A549 (cell line): ENCODE measurements around the gene ZDHHC1. TPM values are rescaled to one million over a fixed set of nuclear protein-coding genes. Genes with fewer than 3 reads are reported as not detected.
"Not testable (repeated sequence)": the region's sequence is repeated elsewhere in the genome, so short reads cannot be mapped to it uniquely, and the experiment has no call there.

Experiments
- ATAC-seq, 2 experiments: fragments of 200-7000 bp in 1 of 2; fragments of >200 bp in 1 of 2; cut with Nextera tagmentation in 1 of 2; cut with Tn5 transposase in 1 of 2; 3 replicates each; pipeline versions ENCODE4 v1.8.0 to v1.9.1; 2018 to 2020; ENCODE audit warnings: mild to moderate bottlenecking in 1 of 2, moderate library complexity in 1 of 2
- CTCF ChIA-PET: fragments of 300-600 bp; sonication (Branson Sonifier 250); formaldehyde crosslinking; extraction: SDS; loops from one replicate; lab custom pipeline; 2021; ENCODE audit warnings: antibody characterized with exemption, inconsistent platforms; lab: Yijun Ruan, JAX
- POLR2A ChIA-PET: fragments of 350-600 bp; formaldehyde crosslinking; extraction: SDS; loops from one replicate; lab custom pipeline; 2021; ENCODE audit warnings: antibody characterized with exemption, inconsistent platforms; lab: Yijun Ruan, JAX
- DNase-seq, 2 experiments: peaks; one replicate each; pipeline versions ENCODE4 v3.0.0 to v3.0.0-alpha.2; 2011 to 2016; ENCODE audit warnings: low read depth in 1 of 2, low spot score in 1 of 2
- FAIRE-seq: peaks from 2 replicates; lab custom pipeline; 2011; peaks lifted over from hg19 to GRCh38; lab: Jason Lieb, UNC
- H3K27ac ChIP-seq, 2 experiments: fragments of >200 bp; sonication (Bioruptor Twin); formaldehyde crosslinking; 3 replicates each; pipeline ENCODE4 v1.5.1; 2016 to 2017
- H3K4me1 ChIP-seq: fragments of >200 bp; sonication (Bioruptor Twin); formaldehyde crosslinking; 3 replicates; pipeline ENCODE4 v1.6.1; 2016
- H3K4me2 ChIP-seq: fragments of >200 bp; sonication (Bioruptor Twin); formaldehyde crosslinking; 3 replicates; pipeline ENCODE4 v1.6.1; 2016
- H3K4me3 ChIP-seq: fragments of >200 bp; sonication (Bioruptor Twin); formaldehyde crosslinking; 3 replicates; pipeline ENCODE4 v1.5.1; 2016
- H3K9me3 ChIP-seq: fragments of >200 bp; sonication (Bioruptor Twin); formaldehyde crosslinking; 3 replicates; pipeline ENCODE4 v1.6.1; 2016
- BCL3 ChIP-seq: fragments of >200 bp; sonication (Bioruptor Twin); formaldehyde crosslinking; IDR thresholded peaks from 3 replicates; pipeline ENCODE4 v1.6.1; 2016
- BHLHE40 ChIP-seq: IDR thresholded peaks from 2 replicates; pipeline ENCODE4 v1.6.1; 2012; ENCODE audit warnings: low read depth, low read length, inconsistent platforms
- CTCF ChIP-seq: fragments of >200 bp; sonication (Bioruptor Twin); formaldehyde crosslinking; IDR thresholded peaks from 3 replicates; pipeline ENCODE4 v1.5.1; 2016
- E2F6 ChIP-seq: IDR thresholded peaks from 2 replicates; pipeline ENCODE4 v1.6.1; 2012; ENCODE audit warnings: low read depth, borderline replicate concordance
- ELK1 ChIP-seq: fragments of 150-350 bp; IDR thresholded peaks from 2 replicates; pipeline ENCODE4 v1.6.1; 2014; ENCODE audit warnings: low read depth, mild to moderate bottlenecking, low read length
- ESRRA ChIP-seq: fragments of 150-350 bp; IDR thresholded peaks from 2 replicates; pipeline ENCODE4 v1.6.1; 2014; ENCODE audit warnings: mild to moderate bottlenecking, low read length, borderline replicate concordance
- FOSB ChIP-seq: fragments of 250-450 bp; sonication (Bioruptor Pico); IDR thresholded peaks from 2 replicates; pipeline ENCODE4 v1.5.0; 2020; ENCODE audit warnings: mild to moderate bottlenecking, moderate library complexity
- FOXS1 ChIP-seq: fragments of 250-450 bp; sonication (Bioruptor Pico); IDR thresholded peaks from 2 replicates; pipeline ENCODE4 v1.5.0; 2020; ENCODE audit warnings: mild to moderate bottlenecking, moderate library complexity
- HDAC2 ChIP-seq: fragments of 200-600 bp; sonication (generic); IDR thresholded peaks from 2 replicates; pipeline ENCODE4 v1.6.1; 2016
- HOXB13 ChIP-seq: fragments of 250-450 bp; sonication (Bioruptor Pico); IDR thresholded peaks from 2 replicates; pipeline ENCODE4 v1.5.0; 2020; ENCODE audit warnings: low read depth, mild to moderate bottlenecking, moderate library complexity
- HOXB5 ChIP-seq: fragments of 250-450 bp; sonication (Bioruptor Pico); IDR thresholded peaks from 2 replicates; pipeline ENCODE4 v1.5.0; 2020; ENCODE audit warnings: mild to moderate bottlenecking, moderate library complexity
- JUN ChIP-seq, 2 experiments: fragments of >200 bp; sonication (Bioruptor Twin); formaldehyde crosslinking; IDR thresholded peaks; 2 replicates in 1 of 2; 3 replicates in 1 of 2; pipeline ENCODE4 v1.6.1; 2016 to 2017
- MAFK ChIP-seq: fragments of 450-650 bp; IDR thresholded peaks from 2 replicates; pipeline ENCODE4 v1.6.1; 2014; ENCODE audit not compliant: partially characterized antibody
- NPAS2 ChIP-seq: fragments of 250-450 bp; sonication (Bioruptor Pico); IDR thresholded peaks from 2 replicates; pipeline ENCODE4 v1.8.0; 2022; ENCODE audit warnings: mild to moderate bottlenecking, moderate library complexity, borderline replicate concordance
- NR3C1 ChIP-seq: fragments of >200 bp; sonication (Bioruptor Twin); formaldehyde crosslinking; IDR thresholded peaks from 3 replicates; pipeline ENCODE4 v1.6.1; 2017
- RAD21 ChIP-seq, 2 experiments: fragments of >200 bp in 1 of 2; sonication (Bioruptor Twin) in 1 of 2; formaldehyde crosslinking in 1 of 2; IDR thresholded peaks in 1 of 2; conservative IDR thresholded peaks in 1 of 2; 2 replicates in 1 of 2; 3 replicates in 1 of 2; pipeline ENCODE4 v1.6.1; 2012 to 2018; ENCODE audit warnings: inconsistent platforms in 1 of 2
- RARB ChIP-seq: fragments of 250-450 bp; sonication (Bioruptor Pico); IDR thresholded peaks from 2 replicates; pipeline ENCODE4 v1.8.0; 2021; ENCODE audit warnings: mild to moderate bottlenecking, moderate library complexity
- RCOR1 ChIP-seq: fragments of 150-350 bp; IDR thresholded peaks from 2 replicates; pipeline ENCODE4 v1.6.1; 2014; ENCODE audit warnings: antibody characterized with exemption, low read length, low read depth
- ZC3H11A ChIP-seq: fragments of 450-650 bp; IDR thresholded peaks from 2 replicates; pipeline ENCODE4 v1.6.1; 2014; ENCODE audit warnings: antibody characterized with exemption, mild to moderate bottlenecking
- ZFP36 ChIP-seq: fragments of 450-650 bp; IDR thresholded peaks from 2 replicates; pipeline ENCODE4 v1.6.1; 2014; ENCODE audit warnings: borderline replicate concordance; ENCODE audit not compliant: partially characterized antibody
- WGBS: methylation state at CpG from one replicate; pipeline ENCODE4 v1.1.6; 2017; ENCODE audit errors: missing lambda C conversion rate; 5-methylcytosine and 5-hydroxymethylcytosine counted together
- polyA plus RNA-seq, 4 experiments: library from polyadenylated mRNA; depleted of rRNA in 3 of 4; stranded (reverse); fragments of >200 nt; fragmentation: RNase III in 1 of 4; extraction: RNeasy Plus Mini Kit Qiagen cat#74134 plus additional on column Dnase treatment in 1 of 4; gene quantifications; 2 replicates in 3 of 4; 3 replicates in 1 of 4; pipeline ENCODE4 v1.2.3, GENCODE V29; 2011 to 2017

The ZDHHC1 gene
- polyA plus RNA-seq, 2 of the 4 experiments (the other 2 are of a cell fraction): 3.5 to 5.9 TPM

- DNase-seq, H3K27ac ChIP-seq, POLR2A ChIA-PET, FAIRE-seq, H3K4me1 ChIP-seq, ATAC-seq, H3K9me3 ChIP-seq, H3K4me2 ChIP-seq, H3K4me3 ChIP-seq: not testable (repeated sequence)
- WGBS: 90% methylated on average over 3 of the region's 3 CpGs
- CTCF ChIA-PET: interaction anchor here (0.5 to 3.9 kb wide), 9 partner anchors 13 to 420 kb away, joined by 3 to 23 read pairs (median 4); partner anchors contain the start of genes KCTD19, LRRC36 and ZDHHC1
- peak; percentile 86 for TF ChIP-seq ZC3H11A
Observed at GRCh38 chr16:67352463-67352862, 63.8 kb downstream of the ZDHHC1 start.

- no peak for FAIRE-seq
- CTCF ChIA-PET: interaction anchor here (0.9 to 3.9 kb wide), 9 partner anchors 11 to 104 kb away, joined by 3 to 23 read pairs (median 3); partner anchors contain the start of genes KCTD19 and LRRC36
Observed at GRCh38 chr16:67350324-67350723, 66.0 kb downstream of the ZDHHC1 start.

More at GRCh38 chr16:67350324-67350723, 66.0 kb downstream of the ZDHHC1 start:
- H3K9me3 ChIP-seq: no peaks in the 10 kb centered on the region
- WGBS: 78% methylated on average over 1 of the region's 1 CpG
- no peak for DNase-seq
- peaks cover 20% of the 10 kb centered on the region for H3K4me1 ChIP-seq
- no peak overlapping the region for H3K27ac ChIP-seq
- no peak overlapping the region for H3K4me3 ChIP-seq
- no peak overlapping the region for H3K4me2 ChIP-seq
- POLR2A ChIA-PET: no interaction called here
- no peak for ATAC-seq
- TF ChIP-seq HDAC2 (no peak), JUN (IDR thresholded peaks at IDR 0.05) (no peak), ZC3H11A (no peak), HOXB5 (CRISPR knock-in tag) (no peak), ESRRA (no peak), RAD21 (conservative IDR thresholded peaks at IDR 0.05 in 1 of 2, IDR thresholded peaks at IDR 0.05 in 1 of 2) (no peak), RARB (CRISPR knock-in tag) (no peak), BHLHE40 (no peak), ELK1 (no peak), NR3C1 (no peak), ZFP36 (no peak), BCL3 (no peak), E2F6 (no peak), HOXB13 (CRISPR knock-in tag) (no peak), NPAS2 (CRISPR knock-in tag) (no peak), RCOR1 (no peak), FOXS1 (CRISPR knock-in tag) (no peak), MAFK (no peak), FOSB (CRISPR knock-in tag) (no peak), CTCF (no peak)
